ENCODE measurements around the gene HIP1.

HIP1 gene

GRCh38 chr7:75756206-75756990, 17.7 kb upstream of the HIP1 start:
- ChIA-PET CTCF (interaction anchor here (0.8 to 3.0 kb wide), 9 partner anchors 9 to 264 kb away, joined by 3 to 11 read pairs (median 3); no protein-coding TSS in a partner anchor), POLR2A (no interaction called here)
- H3K4me3 ChIP-seq (ENCODE audit: low read depth, low read length): no peak overlapping the region
- TF ChIP-seq, protein P1, sequence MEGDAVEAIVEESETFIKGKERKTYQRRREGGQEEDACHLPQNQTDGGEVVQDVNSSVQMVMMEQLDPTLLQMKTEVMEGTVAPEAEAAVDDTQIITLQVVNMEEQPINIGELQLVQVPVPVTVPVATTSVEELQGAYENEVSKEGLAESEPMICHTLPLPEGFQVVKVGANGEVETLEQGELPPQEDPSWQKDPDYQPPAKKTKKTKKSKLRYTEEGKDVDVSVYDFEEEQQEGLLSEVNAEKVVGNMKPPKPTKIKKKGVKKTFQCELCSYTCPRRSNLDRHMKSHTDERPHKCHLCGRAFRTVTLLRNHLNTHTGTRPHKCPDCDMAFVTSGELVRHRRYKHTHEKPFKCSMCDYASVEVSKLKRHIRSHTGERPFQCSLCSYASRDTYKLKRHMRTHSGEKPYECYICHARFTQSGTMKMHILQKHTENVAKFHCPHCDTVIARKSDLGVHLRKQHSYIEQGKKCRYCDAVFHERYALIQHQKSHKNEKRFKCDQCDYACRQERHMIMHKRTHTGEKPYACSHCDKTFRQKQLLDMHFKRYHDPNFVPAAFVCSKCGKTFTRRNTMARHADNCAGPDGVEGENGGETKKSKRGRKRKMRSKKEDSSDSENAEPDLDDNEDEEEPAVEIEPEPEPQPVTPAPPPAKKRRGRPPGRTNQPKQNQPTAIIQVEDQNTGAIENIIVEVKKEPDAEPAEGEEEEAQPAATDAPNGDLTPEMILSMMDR (IDR thresholded peaks at IDR 0.05; ENCODE audit: insufficient read depth, low read length, missing control alignments): no peak
- DNase-seq (ENCODE audit: low read depth, low spot score): no peak

DNA sequence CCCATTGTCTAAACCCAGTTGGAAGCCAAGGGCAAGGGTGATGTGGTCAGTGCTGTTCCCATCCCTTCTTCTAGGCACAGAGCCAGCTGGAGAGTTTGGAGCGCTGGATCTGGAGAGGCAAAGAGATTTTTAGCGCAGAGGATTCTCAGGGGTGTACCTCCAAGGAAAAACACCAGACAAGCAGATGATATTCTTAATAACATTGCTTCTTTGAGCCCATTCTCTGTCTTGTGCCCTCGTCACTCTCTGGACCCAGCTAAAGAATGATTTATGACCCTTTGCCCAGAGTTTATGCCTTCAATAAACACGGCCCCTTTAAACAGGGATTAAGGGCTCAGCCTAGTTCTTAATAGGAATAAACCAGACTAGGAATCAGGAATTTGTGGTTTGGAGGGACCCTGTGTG, 4.7 kb upstream of the HIP1 start:
- ChIA-PET POLR2A (no interaction called here), CTCF (interaction anchor here (0.9 to 1.5 kb wide), 4 partner anchors 11 to 19 kb away, joined by 3 to 6 read pairs (median 3); no protein-coding TSS in a partner anchor)
- DNase-seq (ENCODE audit: low read depth, low spot score): no peak
- TF ChIP-seq, protein P1 (IDR thresholded peaks at IDR 0.05; ENCODE audit: insufficient read depth, low read length, missing control alignments): no peak
- H3K4me3 ChIP-seq (ENCODE audit: low read depth, low read length): no peak overlapping the region

DNA sequence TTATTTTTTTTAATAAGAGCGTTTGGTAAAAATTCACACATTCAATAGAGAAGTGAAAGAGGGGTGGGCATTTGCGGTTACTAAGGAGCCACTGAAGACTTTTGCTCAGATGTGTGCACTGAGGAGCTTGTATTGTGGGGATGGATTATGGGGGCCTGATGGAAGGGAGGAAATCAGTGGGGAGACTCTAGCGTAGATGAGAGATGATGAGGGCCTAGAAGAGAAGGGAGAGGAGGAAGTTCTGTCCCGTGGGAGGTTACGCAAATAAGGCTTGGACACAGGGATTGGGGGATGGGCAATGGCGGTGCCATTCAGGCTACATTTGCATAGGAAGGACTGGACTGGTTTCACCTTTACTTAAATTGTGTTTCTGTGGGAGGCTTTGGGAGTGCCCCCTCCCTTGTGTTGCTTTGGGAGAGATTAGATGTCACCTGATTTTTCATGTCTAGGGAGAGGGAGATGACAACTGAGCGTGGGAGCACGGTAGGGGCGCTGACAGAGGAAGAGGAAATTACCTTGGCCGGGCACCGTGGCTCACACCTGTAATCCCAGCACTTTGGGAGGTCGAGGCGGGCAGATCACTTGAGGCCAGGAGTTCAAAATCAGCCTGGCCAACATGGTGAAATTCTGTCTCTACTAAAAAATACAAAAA, 2.2 kb upstream of the HIP1 start:
- POLR2A ChIA-PET: no interaction called here
- no peak for DNase-seq (ENCODE audit: low read depth, low spot score)
- H3K4me3 ChIP-seq (ENCODE audit: low read depth, low read length): no peak overlapping the region
- TF ChIP-seq, protein P1 (IDR thresholded peaks at IDR 0.05; ENCODE audit: insufficient read depth, low read length, missing control alignments): no peak
- CTCF ChIA-PET: interaction anchor here (0.8 kb wide), 1 partner anchor 13 kb away, joined by 4 read pairs; no protein-coding TSS in a partner anchor

DNA sequence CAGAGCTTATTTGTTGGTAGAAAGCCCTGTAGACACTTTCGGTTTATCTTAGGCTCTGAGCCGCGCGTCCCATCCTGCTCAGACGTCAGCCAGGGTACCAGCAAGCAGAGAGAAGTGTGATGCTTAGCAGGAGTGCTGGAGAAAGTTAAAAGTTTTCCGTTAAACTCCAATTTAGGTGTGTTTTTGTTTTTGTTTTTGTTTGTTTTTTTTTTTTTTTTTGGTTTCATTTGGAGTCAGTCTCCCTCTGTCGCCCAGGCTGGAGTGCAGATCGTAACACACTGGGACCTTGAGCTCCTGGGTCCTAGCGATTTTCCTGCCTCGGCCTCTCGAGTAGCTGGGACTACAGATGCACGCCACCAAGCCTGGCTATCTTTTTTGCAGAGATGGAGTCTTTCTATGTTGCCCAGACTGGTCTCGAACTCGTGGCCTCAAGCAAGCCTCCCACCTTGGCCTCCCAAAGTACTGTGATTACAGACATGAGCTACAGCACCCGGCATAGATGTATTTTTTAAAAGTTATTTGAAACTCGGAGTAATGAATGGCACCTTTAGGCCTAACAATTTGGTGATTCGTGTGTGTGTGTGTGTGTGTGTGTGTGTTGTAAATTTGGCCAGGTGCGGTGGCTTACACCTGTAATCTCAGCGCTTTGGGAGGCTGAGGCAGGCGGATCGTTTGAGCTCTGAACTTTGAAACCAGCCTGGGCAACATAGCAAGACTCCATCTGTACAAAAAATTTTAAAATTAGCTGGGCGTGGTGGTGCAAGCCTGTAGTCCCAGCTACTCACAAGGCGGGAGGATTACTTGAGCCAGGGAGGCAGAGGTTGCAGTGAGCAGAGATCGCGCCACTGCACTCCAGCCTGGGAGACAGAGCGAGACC, 1.3 kb upstream of the HIP1 start:
- CTCF ChIA-PET: interaction anchor here (0.9 to 1.0 kb wide), 2 partner anchors 15 to 22 kb away, joined by 3 read pairs; no protein-coding TSS in a partner anchor
- H3K4me3 ChIP-seq (ENCODE audit: low read depth, low read length): peak overlapping the region; percentile 70
- no peak for DNase-seq (ENCODE audit: low read depth, low spot score)
- TF ChIP-seq, protein P1 (IDR thresholded peaks at IDR 0.05; ENCODE audit: insufficient read depth, low read length, missing control alignments): no peak
- POLR2A ChIA-PET: interaction anchor here (0.6 to 1.5 kb wide), 2 partner anchors 9 to 280 kb away, joined by 3 to 6 read pairs; no protein-coding TSS in a partner anchor

DNA sequence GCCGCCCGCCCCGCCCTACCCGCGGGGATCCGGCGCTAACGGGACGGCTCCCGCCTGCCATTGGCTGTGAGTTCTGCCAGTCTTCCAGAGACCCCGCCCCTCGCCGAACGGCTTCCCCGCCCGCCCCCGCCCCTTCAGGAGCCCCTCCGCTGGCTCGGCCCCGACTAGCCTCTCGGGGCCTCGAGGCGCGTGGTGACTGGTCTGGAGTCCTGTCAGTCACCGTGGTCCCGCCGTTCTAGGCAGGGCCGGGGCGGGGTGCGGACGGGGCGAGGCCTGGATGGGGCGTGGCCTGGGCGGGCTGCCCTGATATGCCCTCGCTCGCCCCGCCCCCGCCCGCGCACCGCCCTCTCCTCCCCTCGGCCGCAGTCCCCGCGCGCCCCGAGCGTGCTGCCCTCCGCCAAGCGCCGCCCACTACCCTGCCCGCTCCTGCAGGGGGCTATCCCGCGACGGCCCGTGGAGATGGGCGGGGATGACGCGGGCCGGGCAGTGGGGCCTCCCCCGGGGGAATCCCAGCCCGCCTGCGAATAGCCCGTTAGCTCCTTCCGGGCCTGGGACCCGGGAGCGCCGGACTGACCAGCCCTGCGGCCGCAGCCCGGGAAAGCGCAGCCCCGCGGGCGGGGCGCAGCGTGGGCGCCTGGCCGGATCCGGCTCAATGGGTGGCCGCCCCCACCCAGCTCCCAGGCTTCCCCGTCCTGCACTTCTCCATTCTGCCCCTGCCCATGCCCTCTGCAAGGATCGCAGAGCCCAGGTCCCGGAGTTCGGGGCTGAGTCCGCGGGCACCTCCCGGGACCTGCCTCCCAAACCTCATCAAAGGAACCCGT, 444 bp upstream of the HIP1 start:
- DNase-seq (ENCODE audit: low read depth, low spot score): peak; percentile 90
- TF ChIP-seq, protein P1 (IDR thresholded peaks at IDR 0.05; ENCODE audit: insufficient read depth, low read length, missing control alignments): peak; percentile 5
- CTCF ChIA-PET: interaction anchor here (0.9 to 1.0 kb wide), 2 partner anchors 16 to 23 kb away, joined by 3 read pairs; no protein-coding TSS in a partner anchor
- peak overlapping the region; percentile 94 for H3K4me3 ChIP-seq (ENCODE audit: low read depth, low read length)
- POLR2A ChIA-PET: interaction anchor here (0.6 to 1.5 kb wide), 3 partner anchors 10 to 281 kb away, joined by 3 to 6 read pairs (median 4); no protein-coding TSS in a partner anchor

Measured in AG04449 (cell line).